Activated CD8-positive, alpha-beta T cell treated with anti-CD3 and anti-CD28 coated beads for 36 hours (primary cell): Measurements from ENCODE around the gene NCOA5. TPM values are rescaled to one million over a fixed set of nuclear protein-coding genes. Genes with fewer than 3 reads are reported as not detected.

Source experiments
- ATAC-seq: fragments of 200-7000 bp; cut with Tn5 transposase; one replicate; pipeline ENCODE4 v1.10.0; 2021; ENCODE audit warnings: mild to moderate bottlenecking, moderate library complexity
- CTCF ChIA-PET: fragments of 350-600 bp; sonication (Branson Sonifier 250); formaldehyde crosslinking; loops from one replicate; lab custom pipeline; 2021; ENCODE audit warnings: antibody characterized with exemption; lab: Charles Lee
- POLR2A ChIA-PET: fragments of 350-600 bp; sonication (Branson Sonifier 250); formaldehyde crosslinking; loops from one replicate; lab custom pipeline; 2021; ENCODE audit warnings: antibody characterized with exemption; lab: Charles Lee
- DNase-seq: peaks from one replicate; pipeline ENCODE4 v3.0.0-alpha.2; 2020
- H3K27ac Mint-ChIP-seq: one replicate; pipeline ENCODE4 v1.8.0; 2021; ENCODE audit warnings: mild to moderate bottlenecking, mixed read lengths
- H3K27me3 Mint-ChIP-seq: one replicate; pipeline ENCODE4 v1.8.0; 2021; ENCODE audit warnings: mixed read lengths
- H3K36me3 Mint-ChIP-seq: one replicate; pipeline ENCODE4 v1.8.0; 2021; ENCODE audit warnings: low read depth, mixed read lengths
- H3K4me1 Mint-ChIP-seq: one replicate; pipeline ENCODE4 v1.8.0; 2021; ENCODE audit warnings: low read depth, mixed read lengths
- H3K4me3 Mint-ChIP-seq: one replicate; pipeline ENCODE4 v1.8.0; 2021; ENCODE audit warnings: mild to moderate bottlenecking, moderate library complexity, mixed read lengths
- H3K9me3 Mint-ChIP-seq: one replicate; pipeline ENCODE4 v1.8.0; 2021; ENCODE audit warnings: mixed read lengths
- CTCF ChIP-seq: fragments of 200-600 bp; IDR thresholded peaks from one replicate; pipeline ENCODE4 v1.8.0; 2022; ENCODE audit warnings: antibody characterized with exemption, mild to moderate bottlenecking
- intact Hi-C: fragments of 100-400 bp; cut with micrococcal nuclease; formaldehyde crosslinking; loops from one replicate; pipeline ENCODE4 v1.10.0; 2022
- total RNA-seq, 2 experiments: library from RNA; stranded (reverse); gene quantifications; one replicate each; pipeline ENCODE4 v1.2.3, GENCODE V29; 2021

The NCOA5 gene
- total RNA-seq, 2 experiments from 2014 or later, result 13.1 to 16.8 TPM

DNA sequence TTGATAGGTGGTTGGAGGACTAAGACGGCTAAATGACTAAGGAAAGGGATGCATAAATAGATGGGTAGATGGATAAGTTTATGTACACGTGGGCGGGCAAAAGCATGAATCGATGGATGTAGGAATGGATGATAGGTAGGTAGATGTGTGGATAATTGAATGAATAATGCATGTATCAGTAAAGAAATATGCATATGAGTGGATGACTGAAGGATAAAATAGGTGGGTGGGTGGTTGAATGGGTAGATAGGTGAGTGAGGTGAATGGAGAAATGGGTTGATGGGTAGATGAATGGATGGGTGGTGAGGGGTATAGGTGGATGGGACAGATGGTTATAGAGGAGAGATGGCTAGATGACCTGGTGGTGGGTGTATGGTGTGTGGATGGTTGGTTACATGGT is 40.6 kb downstream of the NCOA5 start:
- H3K9me3 Mint-ChIP-seq, result no peaks in the 10 kb centered on the region
- ATAC-seq (no peak), DNase-seq (no peak)
- intact Hi-C loops, result no loop called here
- H3K4me3 Mint-ChIP-seq, result no peak overlapping the region
- H3K4me1 Mint-ChIP-seq, result no peaks in the 10 kb centered on the region
- peaks cover 12% of the 10 kb centered on the region for H3K27me3 Mint-ChIP-seq
- H3K27ac Mint-ChIP-seq, result no peak overlapping the region
- CTCF ChIA-PET, result no interaction called here
- H3K36me3 Mint-ChIP-seq, result no peaks in the 10 kb centered on the region
- POLR2A ChIA-PET, result no interaction called here
- TF ChIP-seq CTCF, result no peak

GRCh38 chr20:46047821-46048220 is 41.9 kb downstream of the NCOA5 start:
- TF ChIP-seq CTCF, result no peak
- Mint-ChIP-seq H3K9me3 (no peaks in the 10 kb centered on the region), H3K4me1 (no peaks in the 10 kb centered on the region), H3K36me3 (no peaks in the 10 kb centered on the region), H3K27me3 (peaks cover 17% of the 10 kb centered on the region), H3K27ac (no peak overlapping the region), H3K4me3 (no peak overlapping the region)
- DNase-seq (no peak), ATAC-seq (no peak)
- intact Hi-C loops, result no loop called here
- ChIA-PET CTCF (no interaction called here), POLR2A (no interaction called here)

- DNase-seq (no peak), ATAC-seq (no peak)
- ChIA-PET POLR2A (no interaction called here), CTCF (no interaction called here)
- no peak for TF ChIP-seq CTCF
- intact Hi-C loops, result no loop called here
- peaks cover 23% of the 10 kb centered on the region for H3K27me3 Mint-ChIP-seq
- H3K9me3 Mint-ChIP-seq, result no peaks in the 10 kb centered on the region
- no peak overlapping the region for H3K4me3 Mint-ChIP-seq
- H3K36me3 Mint-ChIP-seq, result no peaks in the 10 kb centered on the region
- H3K4me1 Mint-ChIP-seq, result no peaks in the 10 kb centered on the region
- H3K27ac Mint-ChIP-seq, result no peak overlapping the region
These were observed 43.0 kb downstream of the NCOA5 start for GRCh38 chr20:46046588-46047310.

GRCh38 chr20:46044896-46045295 is 44.9 kb downstream of the NCOA5 start:
- no peaks in the 10 kb centered on the region for H3K4me1 Mint-ChIP-seq
- ChIA-PET POLR2A (no interaction called here), CTCF (no interaction called here)
- DNase-seq, result no peak
- no peak for TF ChIP-seq CTCF
- no peak overlapping the region for H3K4me3 Mint-ChIP-seq
- H3K9me3 Mint-ChIP-seq, result no peaks in the 10 kb centered on the region
- no peak overlapping the region for H3K27ac Mint-ChIP-seq
- ATAC-seq, result no peak
- intact Hi-C loops, result no loop called here
- H3K27me3 Mint-ChIP-seq, result peaks cover 32% of the 10 kb centered on the region
- H3K36me3 Mint-ChIP-seq, result no peaks in the 10 kb centered on the region

- intact Hi-C loops, result no loop called here
- ChIA-PET CTCF (interaction anchor here (1.3 kb wide), 1 partner anchor 57 kb away, joined by 3 read pairs; no protein-coding TSS in a partner anchor), POLR2A (no interaction called here)
- Mint-ChIP-seq H3K4me3 (no peak overlapping the region), H3K27ac (no peak overlapping the region), H3K36me3 (no peaks in the 10 kb centered on the region), H3K4me1 (no peaks in the 10 kb centered on the region), H3K9me3 (no peaks in the 10 kb centered on the region), H3K27me3 (peaks cover 29% of the 10 kb centered on the region)
- TF ChIP-seq CTCF, result no peak
- ATAC-seq (no peak), DNase-seq (no peak)
These were observed 46.2 kb downstream of the NCOA5 start for GRCh38 chr20:46043556-46043955.
